GM19324 (cell line): ENCODE measurements around the gene SYT1.

Source experiments
- ATAC-seq: cut with Tn5 transposase; IDR thresholded peaks from one replicate; pipeline ENCODE4 v1.9.1; 2021; ENCODE audit warnings: mild to moderate bottlenecking, moderate library complexity; ENCODE audit not compliant: unreplicated experiment, low FRiP score

The SYT1 gene

GRCh38 chr12:79378496-79378895 is 513.9 kb downstream of the SYT1 start:
- no peak for ATAC-seq

- no peak for ATAC-seq
These were observed 515.8 kb downstream of the SYT1 start for GRCh38 chr12:79380402-79380801.

- ATAC-seq, result no peak
These were observed 517.0 kb downstream of the SYT1 start for GRCh38 chr12:79381248-79382208.

- ATAC-seq, result no peak
These were observed 520.0 kb downstream of the SYT1 start for GRCh38 chr12:79384551-79384950.

- no peak for ATAC-seq
These were observed 523.4 kb downstream of the SYT1 start for GRCh38 chr12:79388011-79388410.

- no peak for ATAC-seq
These were observed 529.3 kb downstream of the SYT1 start for GRCh38 chr12:79393842-79394241.

GRCh38 chr12:79397609-79398008 is 533.0 kb downstream of the SYT1 start:
- ATAC-seq, result no peak

- ATAC-seq, result no peak
These were observed 535.9 kb downstream of the SYT1 start for GRCh38 chr12:79400481-79400880.

- no peak for ATAC-seq
These were observed 538.0 kb downstream of the SYT1 start for GRCh38 chr12:79402606-79403005.

GRCh38 chr12:79406993-79407392 is 542.4 kb downstream of the SYT1 start:
- no peak for ATAC-seq

GRCh38 chr12:79407671-79408622 is 543.4 kb downstream of the SYT1 start:
- ATAC-seq, result no peak

GRCh38 chr12:79408689-79409088 is 544.1 kb downstream of the SYT1 start:
- ATAC-seq, result no peak

- ATAC-seq, result no peak
These were observed 545.0 kb downstream of the SYT1 start for GRCh38 chr12:79409562-79409961.

- ATAC-seq, result no peak
These were observed 547.2 kb downstream of the SYT1 start for GRCh38 chr12:79411791-79412190.

GRCh38 chr12:79413796-79414195 is 549.2 kb downstream of the SYT1 start:
- ATAC-seq, result no peak

- no peak for ATAC-seq
These were observed 549.7 kb downstream of the SYT1 start for GRCh38 chr12:79414252-79414651.

- no peak for ATAC-seq
These were observed 550.7 kb downstream of the SYT1 start for GRCh38 chr12:79415321-79415720.

GRCh38 chr12:79415746-79416435 is 551.3 kb downstream of the SYT1 start:
- ATAC-seq, result no peak

- ATAC-seq, result no peak
These were observed 555.6 kb downstream of the SYT1 start for GRCh38 chr12:79420146-79420618.

- no peak for ATAC-seq
These were observed 556.7 kb downstream of the SYT1 start for GRCh38 chr12:79421236-79421740.
